Fibroblast of skin of scalp (primary cell): ENCODE results near the gene TRPV4. TPM values are rescaled to one million over a fixed set of nuclear protein-coding genes. Genes with fewer than 3 reads are reported as not detected.
A peak's percentile ranks its signal among the peaks of the same experiment; 100 is the strongest.
"Not testable (repeated sequence)": the region's sequence is repeated elsewhere in the genome, so short reads cannot be mapped to it uniquely, and the experiment has no call there.

Source experiments
- DNase-seq: peaks from one replicate; pipeline ENCODE4 v3.0.0-alpha.2; 2013
- polyA plus RNA-seq, 2 experiments: library from polyadenylated mRNA; unstranded; fragments of 120-200 nt; gene quantifications; one replicate each; pipeline ENCODE4 v1.2.1, GENCODE V29; 2013; ENCODE audit not compliant: insufficient read length in 2 of 2

TRPV4 gene
- 2.5 TPM for polyA plus RNA-seq (2013, experiment 1 of 2; ENCODE audit: insufficient read length)
- polyA plus RNA-seq (2013, experiment 2 of 2; ENCODE audit: insufficient read length): 2.1 TPM

GRCh38 chr12:109833307-109834189 is at the start of gene TRPV4:
TSS of gene TRPV4 (minus strand) at chr12:109833398. CDS start at chr12:109814796, 18,602 bp downstream.
- DNase-seq: peak; percentile 45

- DNase-seq: no peak
These were observed 48.6 kb upstream of the TRPV4 start for GRCh38 chr12:109881752-109882151.

GRCh38 chr12:109880938-109881337 is 47.7 kb upstream of the TRPV4 start:
- DNase-seq: no peak

DNA sequence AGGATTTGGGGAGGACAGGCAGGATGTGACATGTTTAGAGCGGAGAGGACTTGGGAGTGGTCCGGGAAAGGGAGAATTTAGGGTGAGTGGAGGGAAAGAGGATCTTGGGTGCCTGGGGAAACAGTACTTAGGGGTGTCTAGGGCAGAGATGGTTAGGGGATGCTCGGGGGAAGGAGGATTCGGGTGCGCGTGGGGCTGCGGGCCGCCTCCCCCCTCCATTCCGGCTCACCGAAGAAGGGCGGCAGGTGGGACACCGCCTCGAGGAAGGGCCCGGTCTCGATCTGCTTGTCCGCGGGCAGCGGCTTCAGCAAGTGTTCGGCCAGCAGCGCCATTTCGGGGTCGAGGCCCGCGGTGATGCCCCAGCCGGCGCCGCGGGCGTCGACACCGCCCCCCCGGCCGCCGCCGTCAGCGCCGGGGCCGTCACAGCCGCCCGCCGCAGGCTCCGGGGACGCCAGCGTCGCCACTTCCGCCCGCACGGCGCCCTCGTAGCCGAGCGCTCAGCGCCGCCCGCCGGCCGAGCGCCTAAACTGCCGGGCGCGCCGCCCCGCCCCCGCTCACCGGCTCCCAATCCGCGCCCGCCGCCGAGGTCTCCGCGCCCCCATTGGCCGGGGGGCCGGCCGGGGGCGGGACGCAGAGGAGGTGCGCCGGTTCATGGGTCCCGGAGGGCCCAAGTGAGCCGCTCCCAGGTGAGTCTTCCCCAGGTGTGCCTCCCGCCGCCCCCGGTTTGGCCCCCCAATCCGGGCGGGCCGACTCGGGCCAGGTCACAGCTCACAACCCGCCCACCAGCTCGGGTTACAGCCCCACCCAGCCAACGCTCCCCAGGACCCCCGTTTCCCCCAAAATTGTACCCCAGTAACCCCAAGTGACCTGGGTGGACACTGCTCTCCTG is 47.1 kb upstream of the TRPV4 start, which contains the start of gene GLTP:
Gene GLTP, minus strand, starts transcription at position 499 of the 889 bp plus-strand sequence. Its CDS starts 167 bp downstream, at position 332.
- peak; percentile 88 for DNase-seq

- peak; percentile 30 for DNase-seq
These were observed 46.3 kb upstream of the TRPV4 start for GRCh38 chr12:109879351-109880042.

DNA sequence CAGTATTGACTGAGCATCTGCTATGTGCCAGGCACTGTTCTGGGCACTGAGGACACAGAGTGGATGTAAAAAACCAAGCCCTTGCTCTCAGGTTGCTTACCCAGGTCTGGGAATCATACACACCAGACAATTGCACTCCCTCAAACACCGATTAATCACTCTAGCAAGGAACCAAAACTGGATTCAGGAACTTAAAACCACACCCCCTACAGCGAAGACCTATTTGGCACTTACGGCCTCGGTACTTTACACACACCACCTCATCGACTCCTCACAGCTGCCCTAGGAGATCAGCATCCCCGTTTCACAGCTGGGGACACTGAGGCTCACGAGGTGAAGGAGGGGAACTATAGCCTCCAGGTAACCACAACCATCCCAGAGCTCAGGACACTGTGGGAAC is 45.6 kb upstream of the TRPV4 start:
- no peak for DNase-seq

- no peak for DNase-seq
These were observed 45.0 kb upstream of the TRPV4 start for GRCh38 chr12:109878247-109878625.

- DNase-seq: no peak
These were observed 44.5 kb upstream of the TRPV4 start for GRCh38 chr12:109877504-109878246.

DNA sequence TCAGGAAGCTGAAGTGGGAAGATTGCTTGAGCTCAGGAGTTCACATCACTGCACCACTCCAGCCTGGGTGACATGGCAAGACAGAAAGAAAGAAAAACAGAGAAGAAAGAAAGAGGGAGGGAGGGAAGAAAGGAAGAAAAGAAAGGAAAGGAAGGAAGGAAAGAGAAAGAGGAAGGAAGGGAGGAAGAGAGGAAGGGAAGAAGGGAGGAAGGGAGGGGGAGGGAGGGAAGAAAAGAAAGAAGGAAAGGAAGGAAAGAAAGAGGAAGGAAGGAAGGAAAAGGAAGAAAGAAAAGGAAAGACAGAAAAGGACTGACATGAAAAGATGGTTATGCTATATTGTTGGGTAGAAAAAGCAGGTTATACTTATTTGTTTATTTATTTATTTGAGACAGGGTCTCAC is 43.2 kb upstream of the TRPV4 start:
- DNase-seq: no peak

DNA sequence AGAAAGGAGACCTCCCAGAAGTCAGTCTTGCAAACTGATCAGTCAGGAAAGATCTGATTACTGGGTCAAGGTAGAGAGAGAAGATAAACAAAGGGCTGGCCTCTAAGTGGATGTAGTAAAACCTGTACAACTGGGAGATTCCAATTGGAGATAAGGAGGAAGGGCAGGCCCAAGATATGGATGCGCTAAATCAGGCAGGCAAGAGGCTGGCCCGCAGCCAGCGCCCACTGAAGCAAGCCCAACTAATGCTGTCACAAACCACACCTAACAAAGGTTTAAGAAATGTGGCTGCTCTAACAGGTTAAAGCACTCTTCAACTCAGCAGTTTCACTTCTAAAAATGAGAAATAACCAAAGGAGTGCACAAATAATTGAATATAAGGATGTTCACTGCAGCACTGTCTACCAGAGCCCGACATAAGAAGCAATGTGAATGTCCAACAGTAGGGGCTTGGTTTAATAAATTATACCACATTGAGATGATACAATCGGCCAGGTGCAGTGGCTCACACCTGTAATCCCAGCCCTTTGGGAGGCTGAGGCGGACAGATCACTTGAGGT is 42.5 kb upstream of the TRPV4 start:
- no peak for DNase-seq

DNA sequence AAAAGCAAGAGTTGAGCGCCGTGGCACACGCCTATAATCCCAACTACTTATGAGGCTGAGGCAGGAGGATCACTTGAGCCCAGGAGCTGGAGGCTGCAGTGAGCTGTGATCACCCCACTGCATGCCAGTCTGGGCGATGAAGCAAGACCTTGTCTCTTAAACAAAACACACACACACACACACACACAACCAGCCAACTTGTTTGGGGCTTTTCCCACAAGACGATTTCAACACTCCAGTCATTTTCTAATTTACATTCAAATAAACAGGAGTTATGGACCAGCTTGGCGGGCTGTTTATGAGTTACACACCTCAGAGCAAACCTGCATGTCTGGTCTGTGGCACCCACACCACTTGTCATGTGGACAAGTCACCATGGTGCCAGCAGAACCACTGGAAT is 40.5 kb upstream of the TRPV4 start:
- DNase-seq: no peak

DNA sequence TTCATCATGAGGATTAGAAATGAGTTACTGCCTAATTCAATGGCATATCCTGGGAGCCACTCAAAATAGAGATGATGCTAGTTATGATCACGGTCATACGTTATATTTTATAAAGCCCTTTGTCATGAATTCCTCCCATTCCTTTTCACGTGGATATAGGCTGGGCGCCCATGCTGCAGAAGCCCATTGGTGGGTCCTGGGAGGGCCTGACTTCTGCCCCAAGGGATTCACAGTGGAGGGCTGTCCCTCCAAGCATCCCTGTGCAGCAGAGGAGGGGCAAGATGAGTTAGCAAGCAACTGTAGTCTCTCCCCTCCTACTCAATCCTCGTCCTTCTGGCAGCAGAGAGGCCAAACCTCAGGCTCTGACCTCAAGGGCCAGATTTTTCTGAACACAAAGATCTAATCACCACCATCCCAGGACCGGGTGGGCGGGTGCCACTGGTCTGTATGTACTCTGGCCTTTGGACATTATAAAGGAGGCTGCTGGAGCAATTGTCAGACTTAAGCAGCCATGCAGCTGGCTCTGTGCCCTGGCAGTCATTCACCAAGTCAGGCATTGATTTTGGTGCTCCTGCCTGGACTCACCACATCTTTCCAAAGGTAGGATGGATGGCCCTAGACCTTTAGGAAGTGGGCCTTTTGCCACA is 38.6 kb upstream of the TRPV4 start:
- peak; percentile 43 for DNase-seq

DNA sequence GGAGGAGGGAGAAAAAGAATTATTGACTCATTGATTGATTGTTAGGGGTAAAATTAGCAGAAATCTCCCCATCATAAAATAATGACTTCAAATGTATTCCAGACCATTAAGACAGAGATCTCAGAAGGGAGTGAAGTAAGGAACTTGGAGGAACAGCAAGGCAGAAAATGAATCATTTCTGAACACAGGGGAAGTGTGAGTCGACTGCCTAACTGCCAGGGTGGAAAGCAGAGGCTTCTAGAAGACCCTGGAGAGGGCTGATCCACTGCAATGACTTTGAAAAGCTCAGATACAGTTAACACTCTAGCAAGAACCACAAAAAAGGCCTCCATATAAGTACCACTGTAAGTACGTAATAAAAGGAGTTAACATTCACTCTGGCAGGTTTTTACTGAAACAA is 37.5 kb upstream of the TRPV4 start:
- peak; percentile 39 for DNase-seq

DNA sequence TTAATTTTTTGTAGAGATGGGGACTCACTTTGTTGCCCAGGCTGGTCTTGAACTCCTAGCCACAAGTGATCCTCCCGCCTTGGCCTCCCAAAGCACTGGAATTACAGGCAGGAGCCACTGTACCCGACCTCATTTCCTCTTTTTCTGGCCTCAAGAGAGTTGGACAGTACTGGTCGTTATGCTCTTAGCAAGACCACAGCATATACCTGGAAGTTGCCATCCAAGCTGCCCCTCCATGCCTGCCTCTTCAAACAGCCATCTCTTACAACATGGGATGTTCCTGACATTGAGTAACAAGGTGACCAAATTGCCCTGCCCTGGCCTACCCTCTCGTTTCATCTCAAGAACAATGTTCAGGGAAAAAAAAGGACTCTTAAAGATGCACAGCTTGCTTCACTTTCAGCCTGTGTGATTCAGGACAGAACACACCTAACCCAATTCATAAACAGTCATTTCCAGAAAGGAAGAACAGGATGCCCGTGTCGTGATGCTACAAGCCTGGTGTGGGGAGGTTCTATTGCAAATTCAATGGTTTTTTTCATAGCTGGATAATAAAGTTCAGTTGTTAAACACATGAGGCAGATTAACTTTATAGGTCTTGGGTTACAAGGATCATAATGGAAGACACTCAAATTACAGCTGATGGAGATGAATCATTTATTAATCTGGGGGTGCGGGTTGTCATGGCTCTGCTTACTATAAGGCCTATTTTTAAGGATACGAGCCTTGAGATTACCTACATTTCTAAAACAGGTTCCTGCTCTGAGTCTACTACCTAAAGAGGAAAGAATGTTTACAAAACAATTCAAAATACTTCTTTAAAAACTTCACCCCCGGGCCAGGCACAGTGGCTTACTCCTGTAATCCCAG is 35.2 kb upstream of the TRPV4 start:
- DNase-seq: no peak

- DNase-seq: no peak
These were observed 31.7 kb upstream of the TRPV4 start for GRCh38 chr12:109864916-109865315.

GRCh38 chr12:109863847-109864712 is 30.9 kb upstream of the TRPV4 start:
- peak; percentile 28 for DNase-seq

DNA sequence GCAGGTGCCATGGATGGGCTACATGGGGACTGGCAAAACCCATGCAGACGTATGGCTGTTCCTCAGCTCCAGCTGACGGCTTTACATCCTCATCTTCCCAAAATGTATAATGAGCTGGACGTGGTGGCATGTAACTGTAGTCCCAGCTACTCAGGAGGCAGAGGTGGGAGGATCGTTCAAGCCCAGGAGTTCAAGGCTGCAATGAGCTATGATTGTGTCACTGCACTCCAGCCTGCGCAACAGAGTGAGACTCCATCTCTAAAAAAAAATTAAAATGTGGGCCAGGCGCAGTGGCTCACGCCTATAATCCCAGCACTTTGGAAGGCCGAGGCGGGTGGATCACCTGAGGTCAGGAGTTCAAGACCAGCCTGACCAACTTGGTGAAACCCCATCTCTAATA is 29.3 kb upstream of the TRPV4 start:
- not testable (repeated sequence) for DNase-seq

- DNase-seq: no peak
These were observed 28.6 kb upstream of the TRPV4 start for GRCh38 chr12:109861689-109862314.
